HepG2 (cell line): Measurements from ENCODE around the gene SBNO2. TPM values are rescaled to one million over a fixed set of nuclear protein-coding genes. Genes with fewer than 3 reads are reported as not detected.

Experiments
- ATF4 ChIP-seq, 2 experiments: fragments of 450-650 bp in 1 of 2; sonication (generic) in 1 of 2; formaldehyde crosslinking; IDR thresholded peaks; 2 replicates each; pipeline versions ENCODE4 v1.5.0 to v1.8.0; 2020 to 2022; ENCODE audit warnings: mild to moderate bottlenecking in 1 of 2, missing genetic modification reagents in 1 of 2
- CREM ChIP-seq, 2 experiments: sonication (generic) in 1 of 2; formaldehyde crosslinking in 1 of 2; IDR thresholded peaks; 2 replicates each; pipeline versions ENCODE4 v1.4.0 to v1.6.1; 2016 to 2020; ENCODE audit warnings: antibody characterized with exemption in 1 of 2, mild to moderate bottlenecking in 1 of 2, missing genetic modification reagents in 1 of 2
- ETV6 ChIP-seq: sonication (generic); formaldehyde crosslinking; conservative IDR thresholded peaks from 2 replicates; pipeline ENCODE4 v1.4.0; 2020; ENCODE audit warnings: missing genetic modification reagents
- FOXP4 ChIP-seq: sonication (generic); formaldehyde crosslinking; IDR thresholded peaks from 2 replicates; pipeline ENCODE4 v1.4.0; 2020; ENCODE audit warnings: missing genetic modification reagents
- ISL2 ChIP-seq: sonication (generic); formaldehyde crosslinking; IDR thresholded peaks from 2 replicates; pipeline ENCODE4 v1.5.0; 2020; ENCODE audit warnings: missing genetic modification reagents
- KDM5A ChIP-seq: fragments of 200-600 bp; sonication (generic); IDR thresholded peaks from 2 replicates; pipeline ENCODE4 v1.7.0; 2018; ENCODE audit warnings: antibody characterized with exemption, mild to moderate bottlenecking, low read length, borderline replicate concordance
- KLF16 ChIP-seq, 2 experiments: sonication (generic) in 1 of 2; formaldehyde crosslinking in 1 of 2; IDR thresholded peaks; 2 replicates each; pipeline versions ENCODE4 v1.6.1 to v1.8.0; 2016 to 2023; ENCODE audit warnings: missing genetic modification reagents in 2 of 2, missing compliant biosample characterization in 1 of 2
- MIXL1 ChIP-seq: IDR thresholded peaks from 2 replicates; pipeline ENCODE4 v1.6.1; 2016
- MTF1 ChIP-seq: sonication (generic); formaldehyde crosslinking; IDR thresholded peaks from 2 replicates; pipeline ENCODE4 v1.5.0; 2020; ENCODE audit warnings: missing genetic modification reagents
- NFYC ChIP-seq: IDR thresholded peaks from 2 replicates; pipeline ENCODE4 v1.6.1; 2016; ENCODE audit warnings: missing genetic modification reagents, missing compliant biosample characterization
- RXRA ChIP-seq: sonication (generic); formaldehyde crosslinking; IDR thresholded peaks from 2 replicates; pipeline ENCODE4 v1.5.1; 2020; ENCODE audit warnings: missing genetic modification reagents
- SMAD1 ChIP-seq: sonication (generic); formaldehyde crosslinking; IDR thresholded peaks from 2 replicates; pipeline ENCODE4 v1.4.0; 2020; ENCODE audit warnings: missing genetic modification reagents, low read depth, mild to moderate bottlenecking, borderline replicate concordance
- STAT6 ChIP-seq: sonication (generic); formaldehyde crosslinking; IDR thresholded peaks from 2 replicates; pipeline ENCODE4 v1.4.0; 2020; ENCODE audit warnings: missing genetic modification reagents, mild to moderate bottlenecking, borderline replicate concordance
- ZNF3 ChIP-seq: IDR thresholded peaks from 2 replicates; pipeline ENCODE4 v1.7.0; 2017; ENCODE audit warnings: inconsistent platforms
- ZNF317 ChIP-seq: sonication (generic); formaldehyde crosslinking; IDR thresholded peaks from 2 replicates; pipeline ENCODE4 v1.5.0; 2020; ENCODE audit warnings: mild to moderate bottlenecking, missing genetic modification reagents
- ZNF543 ChIP-seq: sonication (generic); formaldehyde crosslinking; IDR thresholded peaks from 2 replicates; pipeline ENCODE4 v1.4.0; 2020; ENCODE audit warnings: mild to moderate bottlenecking, missing genetic modification reagents
- polyA plus RNA-seq, 8 experiments: library from polyadenylated mRNA; depleted of rRNA in 3 of 8; stranded (reverse) in 7 of 8; unstranded in 1 of 8; fragments of >200 nt; fragmentation: Illumina TruSeq in 4 of 8; extraction: Trizol in 4 of 8; gene quantifications; 2 replicates each; pipeline versions ENCODE4 v1.2.1 to v1.2.3, GENCODE V29; 2011 to 2016; ENCODE audit warnings: low read depth in 4 of 8, missing spikeins in 1 of 8, mixed read lengths in 1 of 8; ENCODE audit not compliant: insufficient read depth in 1 of 8
- total RNA-seq, 5 experiments: library from RNA; depleted of rRNA; stranded (reverse); fragments of >200 nt; fragmentation: Illumina TruSeq; extraction: Trizol; gene quantifications; 2 replicates each; pipeline ENCODE4 v1.2.3, GENCODE V29; 2016; ENCODE audit warnings: low read depth in 1 of 5
- TF ChIP-seq, protein P1 (sequence below): sonication (generic); formaldehyde crosslinking; IDR thresholded peaks from 2 replicates; pipeline ENCODE4 v1.4.0; 2020; ENCODE audit warnings: missing genetic modification reagents, borderline replicate concordance
- TF ChIP-seq, protein P2 (sequence below): sonication (generic); formaldehyde crosslinking; IDR thresholded peaks from 2 replicates; pipeline ENCODE4 v1.5.1; 2020; ENCODE audit warnings: missing genetic modification reagents, mild to moderate bottlenecking, borderline replicate concordance

SBNO2 gene
- total and polyA plus RNA-seq, 2 of the 13 experiments (the other 11 are each of a cell fraction or from before 2014, with no cell fraction given), result 8.6 to 10.4 TPM

DNA sequence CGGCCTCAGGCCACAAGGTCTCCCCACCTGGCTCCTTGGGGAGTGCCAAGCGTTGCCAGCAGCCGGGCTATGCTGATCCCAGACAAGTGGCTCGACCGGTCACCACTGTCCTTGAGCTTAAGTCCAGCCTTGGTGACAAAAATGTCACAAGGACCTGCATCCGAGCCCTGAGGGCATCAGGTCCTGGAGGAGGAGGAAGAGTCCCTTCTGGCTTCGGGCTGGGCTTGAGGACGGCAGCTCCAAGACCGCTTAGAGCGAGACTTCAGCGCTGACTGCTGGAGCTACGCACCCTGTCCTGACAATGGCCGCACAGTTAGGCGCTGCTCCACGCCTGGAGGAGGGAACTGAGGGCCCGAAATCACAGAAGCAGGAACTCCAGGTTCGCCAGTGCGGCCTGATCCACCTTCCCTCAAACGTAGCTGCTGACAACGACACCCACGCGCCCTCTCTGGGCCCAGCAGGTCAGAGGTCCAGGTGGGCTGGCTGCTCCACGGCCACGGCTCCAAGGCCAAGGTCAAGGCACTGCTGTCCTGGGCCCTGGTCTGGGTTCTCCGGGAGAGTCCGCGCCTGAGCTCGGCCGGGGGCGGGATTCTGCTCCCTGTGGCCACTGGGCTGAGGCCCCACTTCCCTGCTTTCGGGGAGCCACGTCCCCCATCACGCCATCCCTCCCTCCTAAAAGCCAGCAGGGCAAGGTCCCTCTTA lies 7.0 kb downstream of the SBNO2 start (continued):
- TF ChIP-seq, protein P1, sequence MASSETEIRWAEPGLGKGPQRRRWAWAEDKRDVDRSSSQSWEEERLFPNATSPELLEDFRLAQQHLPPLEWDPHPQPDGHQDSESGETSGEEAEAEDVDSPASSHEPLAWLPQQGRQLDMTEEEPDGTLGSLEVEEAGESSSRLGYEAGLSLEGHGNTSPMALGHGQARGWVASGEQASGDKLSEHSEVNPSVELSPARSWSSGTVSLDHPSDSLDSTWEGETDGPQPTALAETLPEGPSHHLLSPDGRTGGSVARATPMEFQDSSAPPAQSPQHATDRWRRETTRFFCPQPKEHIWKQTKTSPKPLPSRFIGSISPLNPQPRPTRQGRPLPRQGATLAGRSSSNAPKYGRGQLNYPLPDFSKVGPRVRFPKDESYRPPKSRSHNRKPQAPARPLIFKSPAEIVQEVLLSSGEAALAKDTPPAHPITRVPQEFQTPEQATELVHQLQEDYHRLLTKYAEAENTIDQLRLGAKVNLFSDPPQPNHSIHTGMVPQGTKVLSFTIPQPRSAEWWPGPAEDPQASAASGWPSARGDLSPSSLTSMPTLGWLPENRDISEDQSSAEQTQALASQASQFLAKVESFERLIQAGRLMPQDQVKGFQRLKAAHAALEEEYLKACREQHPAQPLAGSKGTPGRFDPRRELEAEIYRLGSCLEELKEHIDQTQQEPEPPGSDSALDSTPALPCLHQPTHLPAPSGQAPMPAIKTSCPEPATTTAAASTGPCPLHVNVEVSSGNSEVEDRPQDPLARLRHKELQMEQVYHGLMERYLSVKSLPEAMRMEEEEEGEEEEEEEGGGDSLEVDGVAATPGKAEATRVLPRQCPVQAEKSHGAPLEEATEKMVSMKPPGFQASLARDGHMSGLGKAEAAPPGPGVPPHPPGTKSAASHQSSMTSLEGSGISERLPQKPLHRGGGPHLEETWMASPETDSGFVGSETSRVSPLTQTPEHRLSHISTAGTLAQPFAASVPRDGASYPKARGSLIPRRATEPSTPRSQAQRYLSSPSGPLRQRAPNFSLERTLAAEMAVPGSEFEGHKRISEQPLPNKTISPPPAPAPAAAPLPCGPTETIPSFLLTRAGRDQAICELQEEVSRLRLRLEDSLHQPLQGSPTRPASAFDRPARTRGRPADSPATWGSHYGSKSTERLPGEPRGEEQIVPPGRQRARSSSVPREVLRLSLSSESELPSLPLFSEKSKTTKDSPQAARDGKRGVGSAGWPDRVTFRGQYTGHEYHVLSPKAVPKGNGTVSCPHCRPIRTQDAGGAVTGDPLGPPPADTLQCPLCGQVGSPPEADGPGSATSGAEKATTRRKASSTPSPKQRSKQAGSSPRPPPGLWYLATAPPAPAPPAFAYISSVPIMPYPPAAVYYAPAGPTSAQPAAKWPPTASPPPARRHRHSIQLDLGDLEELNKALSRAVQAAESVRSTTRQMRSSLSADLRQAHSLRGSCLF (CRISPR knock-in tag), result no peak
- TF ChIP-seq KDM5A (no peak), KLF16 (CRISPR knock-in tag; IDR thresholded peaks at IDR 0.05) (no peak), ZNF3 (no peak), ISL2 (no peak), SMAD1 (CRISPR knock-in tag) (no peak), ETV6 (CRISPR knock-in tag) (no peak), MIXL1 (no peak), RXRA (CRISPR knock-in tag) (peak; percentile 58; the same call in 1 of the 2 replicates), FOXP4 (CRISPR knock-in tag) (no peak), MTF1 (no peak), ZNF317 (CRISPR knock-in tag) (no peak), STAT6 (CRISPR knock-in tag) (no peak), CREM (IDR thresholded peaks at IDR 0.05) (no peak), CREM (CRISPR knock-in tag; IDR thresholded peaks at IDR 0.05) (no peak), ZNF543 (CRISPR knock-in tag) (no peak), ATF4 (CRISPR knock-in tag; IDR thresholded peaks at IDR 0.05) (no peak), NFYC (CRISPR knock-in tag) (no peak)
- TF ChIP-seq, protein P2, sequence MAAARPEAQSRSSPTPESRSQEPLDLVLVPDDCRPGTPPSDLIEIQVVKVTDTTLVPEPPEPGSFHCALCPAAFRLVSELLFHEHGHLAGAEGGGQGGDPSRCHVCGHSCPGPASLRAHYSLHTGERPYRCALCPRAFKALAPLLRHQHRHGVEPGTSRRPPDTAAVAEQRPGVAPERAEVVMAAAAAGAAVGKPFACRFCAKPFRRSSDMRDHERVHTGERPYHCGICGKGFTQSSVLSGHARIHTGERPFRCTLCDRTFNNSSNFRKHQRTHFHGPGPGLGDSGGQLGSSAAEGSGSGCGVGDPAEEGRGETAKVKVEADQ, result no peak
